ENCODE measurements around the gene GPX7. TPM values are rescaled to one million over a fixed set of nuclear protein-coding genes. Genes with fewer than 3 reads are reported as not detected.

The GPX7 gene
- total RNA-seq, 3 donors from 2014 or later, result 0.46 to 7.8 (median 4.0) TPM

DNA sequence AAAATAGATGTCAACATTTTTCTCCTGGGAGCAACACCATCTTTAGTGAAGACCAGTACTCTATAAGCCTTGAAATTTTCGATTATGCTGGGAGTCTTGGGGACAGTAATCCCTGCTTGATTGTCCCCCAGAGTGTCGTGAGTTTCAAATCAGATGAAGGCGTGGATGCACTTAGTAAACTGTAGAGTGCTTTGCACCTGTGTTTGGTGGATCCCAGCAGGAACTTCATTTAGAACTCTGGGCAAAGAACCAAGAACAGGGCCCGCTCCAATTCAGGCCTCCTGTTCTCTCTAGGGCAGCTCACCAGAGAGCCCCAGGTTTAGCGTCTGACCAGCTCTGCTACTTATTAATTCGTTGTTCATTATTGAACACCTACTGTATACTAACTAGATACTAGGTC is 1.5 kb downstream of the GPX7 start:
- intact Hi-C loops (cut with DNase I, micrococcal nuclease), result no loop called here
- no peak overlapping the region for H3K4me3 ChIP-seq
- TF ChIP-seq, protein P1, sequence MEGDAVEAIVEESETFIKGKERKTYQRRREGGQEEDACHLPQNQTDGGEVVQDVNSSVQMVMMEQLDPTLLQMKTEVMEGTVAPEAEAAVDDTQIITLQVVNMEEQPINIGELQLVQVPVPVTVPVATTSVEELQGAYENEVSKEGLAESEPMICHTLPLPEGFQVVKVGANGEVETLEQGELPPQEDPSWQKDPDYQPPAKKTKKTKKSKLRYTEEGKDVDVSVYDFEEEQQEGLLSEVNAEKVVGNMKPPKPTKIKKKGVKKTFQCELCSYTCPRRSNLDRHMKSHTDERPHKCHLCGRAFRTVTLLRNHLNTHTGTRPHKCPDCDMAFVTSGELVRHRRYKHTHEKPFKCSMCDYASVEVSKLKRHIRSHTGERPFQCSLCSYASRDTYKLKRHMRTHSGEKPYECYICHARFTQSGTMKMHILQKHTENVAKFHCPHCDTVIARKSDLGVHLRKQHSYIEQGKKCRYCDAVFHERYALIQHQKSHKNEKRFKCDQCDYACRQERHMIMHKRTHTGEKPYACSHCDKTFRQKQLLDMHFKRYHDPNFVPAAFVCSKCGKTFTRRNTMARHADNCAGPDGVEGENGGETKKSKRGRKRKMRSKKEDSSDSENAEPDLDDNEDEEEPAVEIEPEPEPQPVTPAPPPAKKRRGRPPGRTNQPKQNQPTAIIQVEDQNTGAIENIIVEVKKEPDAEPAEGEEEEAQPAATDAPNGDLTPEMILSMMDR (IDR thresholded peaks at IDR 0.05), result no peak
- DNase-seq (no peak), ATAC-seq (no peak)
- no peaks in the 10 kb centered on the region for H3K9me3 ChIP-seq
- no peaks in the 10 kb centered on the region for H3K36me3 ChIP-seq (ENCODE audit: low read depth)
- no peaks in the 10 kb centered on the region for H3K4me1 ChIP-seq (ENCODE audit: low read depth)

DNA sequence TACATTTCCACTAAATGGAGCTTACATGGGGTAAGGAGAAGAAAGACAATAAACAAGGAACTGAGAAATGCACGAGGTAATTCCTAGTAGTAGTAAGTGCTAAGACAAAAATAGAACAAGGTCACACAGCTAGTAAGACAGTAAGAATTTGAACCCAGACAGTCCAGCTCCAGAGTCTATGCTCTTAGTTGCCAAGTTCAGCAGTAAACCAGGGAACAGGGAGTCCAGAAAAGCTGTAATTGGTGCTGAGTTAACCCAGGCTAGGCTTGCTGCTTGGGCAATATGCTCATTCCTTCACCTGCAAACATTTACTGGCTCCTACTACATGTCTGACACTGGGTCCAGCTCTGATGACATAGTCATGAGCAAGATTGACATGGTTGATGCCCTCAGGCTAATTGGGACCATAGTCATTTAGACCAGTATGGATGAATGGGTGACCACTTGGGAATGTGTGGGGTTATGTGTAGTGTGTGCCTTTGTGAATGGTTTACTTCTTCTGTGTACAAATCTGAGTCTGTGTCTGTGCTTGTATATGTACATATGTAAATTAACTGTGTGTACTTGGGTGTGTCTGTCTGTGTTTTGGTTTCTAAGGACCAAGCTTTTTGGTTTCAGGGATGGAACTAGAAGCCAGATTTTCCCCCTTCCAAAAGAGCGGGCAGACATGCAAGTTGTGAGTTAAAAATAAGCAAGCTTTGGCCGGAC is 2.0 kb downstream of the GPX7 start:
- TF ChIP-seq, protein P1 (IDR thresholded peaks at IDR 0.05), result no peak
- Histone ChIP-seq H3K4me1 (ENCODE audit: low read depth) (no peaks in the 10 kb centered on the region), H3K9me3 (no peaks in the 10 kb centered on the region), H3K4me3 (no peak overlapping the region), H3K36me3 (ENCODE audit: low read depth) (no peaks in the 10 kb centered on the region)
- intact Hi-C loops (cut with DNase I, micrococcal nuclease), result no loop called here
- ATAC-seq (no peak), DNase-seq (no peak)

DNA sequence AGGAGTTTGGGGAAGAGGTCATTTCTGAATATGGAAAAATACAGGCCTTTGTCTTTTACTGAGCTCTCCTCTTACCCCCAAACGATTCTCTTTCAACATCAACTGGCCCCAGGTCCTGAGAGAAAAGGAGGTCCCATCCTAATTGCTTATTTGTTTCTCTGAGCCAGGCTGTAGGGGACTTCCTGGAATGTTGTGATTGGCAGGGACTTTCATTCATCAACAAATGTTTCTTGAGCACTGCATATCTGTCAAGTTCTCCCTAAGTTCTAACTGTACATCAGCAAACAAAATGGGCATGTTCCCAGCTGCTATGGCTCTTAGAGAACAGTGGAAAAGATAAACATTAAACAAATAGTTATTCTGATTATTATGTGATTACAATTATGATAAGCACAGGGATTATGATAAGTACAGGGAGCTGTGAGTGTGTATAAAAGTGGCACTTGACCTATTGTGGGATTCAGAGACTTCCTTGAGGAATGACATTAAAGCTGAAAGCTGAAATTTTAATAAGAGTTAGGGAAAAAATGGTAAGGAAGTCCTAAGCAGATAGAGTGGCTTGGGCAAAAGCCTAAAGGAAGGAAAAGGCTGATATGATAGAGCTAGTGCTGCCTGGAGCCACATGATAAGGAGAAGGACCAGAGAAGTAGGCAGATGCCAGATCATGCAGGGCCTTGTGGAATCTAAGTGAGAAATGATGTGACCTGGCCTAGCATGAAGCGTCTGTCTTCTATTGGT is 11.6 kb downstream of the GPX7 start:
- H3K4me1 ChIP-seq (ENCODE audit: low read depth), result no peaks in the 10 kb centered on the region
- H3K4me3 ChIP-seq, result no peak overlapping the region
- ATAC-seq, result no peak
- no peaks in the 10 kb centered on the region for H3K9me3 ChIP-seq
- TF ChIP-seq, protein P1 (IDR thresholded peaks at IDR 0.05), result no peak
- DNase-seq, result no peak
- intact Hi-C loops (cut with DNase I, micrococcal nuclease), result no loop called here
- no peaks in the 10 kb centered on the region for H3K36me3 ChIP-seq (ENCODE audit: low read depth)

DNA sequence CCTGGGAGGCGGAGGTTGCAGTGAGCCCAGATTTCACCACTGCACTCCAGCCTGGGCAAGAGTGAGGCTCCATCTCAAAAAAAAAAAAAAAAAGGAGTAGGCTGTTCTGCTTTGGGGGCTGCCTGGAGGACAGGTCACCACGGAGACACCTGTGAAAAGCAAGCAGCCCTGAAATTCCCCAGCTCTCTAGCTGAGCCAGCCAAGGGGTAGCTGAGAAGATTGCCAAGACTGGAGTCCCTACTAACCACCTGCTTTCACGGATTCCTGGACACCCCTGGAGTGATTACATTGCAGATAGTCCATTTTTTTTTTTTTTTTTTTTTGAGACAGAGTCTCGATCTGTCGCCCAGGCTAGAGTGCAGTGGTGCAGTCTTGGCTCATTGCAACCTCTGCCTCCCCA is 12.5 kb downstream of the GPX7 start:
- Histone ChIP-seq H3K36me3 (ENCODE audit: low read depth) (no peaks in the 10 kb centered on the region), H3K4me3 (no peak overlapping the region), H3K9me3 (no peaks in the 10 kb centered on the region), H3K4me1 (ENCODE audit: low read depth) (no peaks in the 10 kb centered on the region)
- TF ChIP-seq, protein P1 (IDR thresholded peaks at IDR 0.05), result no peak
- DNase-seq (no peak), ATAC-seq (no peak)
- intact Hi-C loops (cut with DNase I, micrococcal nuclease), result no loop called here

DNA sequence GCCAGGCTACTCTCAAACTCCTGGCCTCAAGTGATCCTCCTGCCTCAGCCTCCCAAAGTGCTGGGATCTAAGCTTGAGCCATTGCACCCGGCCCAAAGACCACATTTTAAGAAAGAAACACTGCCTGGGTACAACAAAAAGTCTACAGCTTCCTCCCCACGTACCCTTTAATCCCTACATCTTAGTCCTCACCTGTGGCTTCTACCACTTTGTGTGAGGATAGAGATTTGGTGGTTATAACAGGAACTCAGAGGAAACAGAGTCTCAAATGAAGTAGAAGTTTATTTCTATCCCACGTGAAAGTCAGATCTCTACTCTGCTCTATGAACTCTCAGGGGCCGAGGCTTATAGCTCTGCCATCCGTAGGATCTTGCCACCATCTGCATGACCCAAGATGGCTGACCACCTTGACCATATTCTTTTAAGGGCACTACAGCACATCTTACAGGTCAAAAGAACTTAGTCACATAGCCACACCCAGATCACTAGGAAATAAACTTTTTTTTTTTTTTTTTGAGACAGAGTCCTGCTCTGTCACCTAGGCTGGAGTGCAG is 13.4 kb downstream of the GPX7 start:
- no peaks in the 10 kb centered on the region for H3K9me3 ChIP-seq
- no peaks in the 10 kb centered on the region for H3K36me3 ChIP-seq (ENCODE audit: low read depth)
- H3K4me3 ChIP-seq, result no peak overlapping the region
- ATAC-seq (no peak), DNase-seq (no peak)
- H3K4me1 ChIP-seq (ENCODE audit: low read depth), result no peaks in the 10 kb centered on the region
- intact Hi-C loops (cut with DNase I, micrococcal nuclease), result no loop called here
- TF ChIP-seq, protein P1 (IDR thresholded peaks at IDR 0.05), result no peak

All from mucosa of descending colon (tissue), 3 donors.